ENCODE measurements around the gene CMKLR1.

CMKLR1 gene

GRCh38 chr12:108324351-108325017 is 14.6 kb downstream of the CMKLR1 start:
- no peak for DNase-seq (ENCODE audit: low spot score)
- TF ChIP-seq CTCF (IDR thresholded peaks at IDR 0.05; ENCODE audit: extremely low read depth, missing control alignments), result no peak

DNA sequence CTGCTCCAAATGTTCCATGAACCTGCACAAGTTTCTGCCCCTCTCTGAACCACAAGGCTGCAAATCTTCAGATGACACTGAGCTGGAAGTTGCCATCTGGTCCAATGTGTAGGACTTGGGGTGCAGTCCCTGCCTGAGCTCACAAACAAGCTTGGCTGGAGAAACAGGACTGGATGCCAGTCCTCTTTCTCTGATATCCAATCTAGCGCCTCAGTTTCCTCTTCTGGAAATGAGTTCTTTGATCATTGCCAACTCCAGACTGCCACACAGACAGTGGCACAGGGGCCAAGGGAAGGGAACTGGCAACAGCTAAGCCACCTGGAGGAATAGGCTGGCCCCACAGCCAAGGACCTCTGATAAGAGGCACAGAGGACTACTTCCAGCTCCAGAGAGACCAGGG is 15.5 kb downstream of the CMKLR1 start:
- no peak for TF ChIP-seq CTCF (IDR thresholded peaks at IDR 0.05; ENCODE audit: extremely low read depth, missing control alignments)
- DNase-seq (ENCODE audit: low spot score), result no peak

GRCh38 chr12:108322998-108323397 is 16.1 kb downstream of the CMKLR1 start:
- no peak for DNase-seq (ENCODE audit: low spot score)
- TF ChIP-seq CTCF (IDR thresholded peaks at IDR 0.05; ENCODE audit: extremely low read depth, missing control alignments), result no peak

- DNase-seq (ENCODE audit: low spot score), result no peak
- no peak for TF ChIP-seq CTCF (IDR thresholded peaks at IDR 0.05; ENCODE audit: extremely low read depth, missing control alignments)
These were observed 17.4 kb downstream of the CMKLR1 start for GRCh38 chr12:108321688-108322087.

- DNase-seq (ENCODE audit: low spot score), result no peak
- no peak for TF ChIP-seq CTCF (IDR thresholded peaks at IDR 0.05; ENCODE audit: extremely low read depth, missing control alignments)
These were observed 18.4 kb downstream of the CMKLR1 start for GRCh38 chr12:108320507-108321293.

DNA sequence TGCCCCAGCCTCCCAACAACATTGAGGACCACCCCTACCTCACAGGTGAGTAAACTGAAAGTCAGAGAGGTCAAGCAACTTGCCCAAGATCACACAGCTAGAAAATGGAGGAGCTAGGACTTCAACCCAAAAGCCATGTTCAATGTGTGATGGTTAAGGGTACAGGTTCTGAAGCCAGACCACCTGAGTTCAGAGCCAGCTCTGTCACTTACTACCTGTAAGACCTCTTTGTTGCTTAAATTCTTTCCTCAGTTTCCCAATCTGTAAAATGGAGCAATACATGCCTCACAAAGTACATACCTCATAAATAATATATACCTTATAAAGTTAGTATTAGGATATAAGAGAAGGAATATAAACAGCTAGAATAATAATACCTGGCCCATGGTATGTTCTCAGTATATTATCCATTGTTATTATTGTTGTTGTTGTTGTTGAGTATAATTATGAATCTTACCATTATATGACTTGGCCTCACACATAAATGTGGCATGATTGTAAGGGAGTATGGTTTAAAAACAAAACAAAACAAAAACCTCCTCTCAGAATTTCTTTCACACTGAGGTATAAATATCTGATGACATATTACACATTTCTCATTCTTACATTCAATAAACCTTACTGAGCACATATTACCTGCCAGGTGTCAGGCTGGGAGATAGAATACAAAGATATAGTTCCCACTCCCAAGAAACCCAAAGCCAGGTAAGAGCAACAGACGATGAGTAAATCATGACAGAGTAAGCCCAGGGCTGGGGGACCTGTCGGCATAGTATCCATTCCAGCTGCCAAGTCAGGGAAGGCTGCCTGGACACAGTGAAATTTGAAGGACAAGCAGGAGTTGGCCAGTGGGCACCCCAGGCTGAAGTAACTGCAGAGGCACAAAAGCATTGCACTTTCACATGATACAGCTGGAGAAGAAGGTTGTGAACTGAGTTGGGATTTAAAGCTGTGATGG is 19.6 kb downstream of the CMKLR1 start:
- DNase-seq (ENCODE audit: low spot score), result no peak
- TF ChIP-seq CTCF (IDR thresholded peaks at IDR 0.05; ENCODE audit: extremely low read depth, missing control alignments), result no peak
